ENCODE data around the gene NFKBIB. TPM values are rescaled to one million over a fixed set of nuclear protein-coding genes. Genes with fewer than 3 reads are reported as not detected.

NFKBIB gene
- total RNA-seq, 4 donors from 2014 or later: 6.2 to 53.9 (median 29.4) TPM

- peak; percentile 76 for DNase-seq
- Histone ChIP-seq H3K36me3 (no peaks in the 10 kb centered on the region), H3K4me1 (peaks cover 4 to 10% (median 8%) of the 10 kb centered on the region in 4 donors), H3K27me3 (peaks cover 6% of the 10 kb centered on the region), H3K27ac (no peak overlapping the region), H3K9me3 (no peaks in the 10 kb centered on the region), H3K4me3 (peak overlapping the region in 2 of 4 donors; percentile 22 to 36)
- intact Hi-C loops (cut with DNase I; ENCODE audit: low total_unique reads): no loop called here
- no peak for TF ChIP-seq POLR2AphosphoS5 (IDR thresholded peaks at IDR 0.05)
- no peak for TF ChIP-seq EP300 (IDR thresholded peaks at IDR 0.05; ENCODE audit: low read depth)
- TF ChIP-seq POLR2A (IDR thresholded peaks at IDR 0.05): no peak
- TF ChIP-seq CTCF (IDR thresholded peaks at IDR 0.05): no peak
- WGBS, 2 donors (ENCODE audit: low coverage in 1 of 2): 19 to 39% methylated on average over 9 to 23 of the region's 72 CpGs
- in situ Hi-C loops (cut with MboI; ENCODE audit: low pct_ligation_motif_present in 1 of 4, low pct_unique_long_range_greater_than_20kb in 1 of 4, low sequenced_read_pairs in 3 of 4): loop anchor here in 3 of 4 donors (25.0 kb wide), 2 partner anchors 412 to 537 kb away; partner anchors contain the start of gene FAM98C (in 3 of the 3)
Measured at GRCh38 chr19:38949580-38950367, 50.0 kb downstream of the NFKBIB start.

GRCh38 chr19:38951187-38951586 is 51.4 kb downstream of the NFKBIB start:
- TF ChIP-seq CTCF (IDR thresholded peaks at IDR 0.05): no peak
- TF ChIP-seq EP300 (IDR thresholded peaks at IDR 0.05; ENCODE audit: low read depth): no peak
- no peak for TF ChIP-seq POLR2AphosphoS5 (IDR thresholded peaks at IDR 0.05)
- TF ChIP-seq POLR2A (IDR thresholded peaks at IDR 0.05): no peak
- peaks cover 4 to 10% (median 8%) of the 10 kb centered on the region in 4 donors for H3K4me1 ChIP-seq
- 64 to 70% methylated on average over 3 of the region's 3 CpGs for WGBS, 2 donors (ENCODE audit: low coverage in 1 of 2)
- DNase-seq: no peak
- intact Hi-C loops (cut with DNase I; ENCODE audit: low total_unique reads): no loop called here
- H3K4me3 ChIP-seq: no peak overlapping the region
- H3K36me3 ChIP-seq: no peaks in the 10 kb centered on the region
- no peak overlapping the region for H3K27ac ChIP-seq
- H3K27me3 ChIP-seq: peaks cover 6% of the 10 kb centered on the region
- in situ Hi-C loops (cut with MboI; ENCODE audit: low pct_ligation_motif_present in 1 of 4, low pct_unique_long_range_greater_than_20kb in 1 of 4, low sequenced_read_pairs in 3 of 4): loop anchor here in 1 of 4 donors (25.0 kb wide), 1 partner anchor 539 kb away; the partner anchor contains the start of gene FAM98C
- H3K9me3 ChIP-seq: no peaks in the 10 kb centered on the region

GRCh38 chr19:38952395-38953165 is 52.8 kb downstream of the NFKBIB start:
- WGBS, 2 donors (ENCODE audit: low coverage in 1 of 2): 42 to 55% methylated on average over 13 of the region's 13 CpGs
- in situ Hi-C loops (cut with MboI; ENCODE audit: low pct_ligation_motif_present in 1 of 4, low pct_unique_long_range_greater_than_20kb in 1 of 4, low sequenced_read_pairs in 3 of 4) (loop anchor here in 1 of 4 donors (25.0 kb wide), 1 partner anchor 540 kb away; the partner anchor contains the start of gene FAM98C), intact Hi-C loops (cut with DNase I; ENCODE audit: low total_unique reads) (no loop called here)
- peaks cover 4 to 10% (median 8%) of the 10 kb centered on the region in 4 donors for H3K4me1 ChIP-seq
- no peaks in the 10 kb centered on the region for H3K9me3 ChIP-seq
- no peaks in the 10 kb centered on the region for H3K36me3 ChIP-seq
- TF ChIP-seq CTCF (IDR thresholded peaks at IDR 0.05) (peak; percentile 20 to 59 (median 39)), POLR2AphosphoS5 (IDR thresholded peaks at IDR 0.05) (no peak)
- no peak overlapping the region for H3K27ac ChIP-seq
- H3K4me3 ChIP-seq: no peak overlapping the region
- H3K27me3 ChIP-seq: peaks cover 6% of the 10 kb centered on the region
- DNase-seq: peak; percentile 26

- Histone ChIP-seq H3K4me3 (no peak overlapping the region), H3K27ac (no peak overlapping the region), H3K4me1 (peaks cover 4 to 10% (median 8%) of the 10 kb centered on the region in 4 donors), H3K9me3 (no peaks in the 10 kb centered on the region), H3K27me3 (peaks cover 6% of the 10 kb centered on the region), H3K36me3 (no peaks in the 10 kb centered on the region)
- in situ Hi-C loops (cut with MboI; ENCODE audit: low pct_ligation_motif_present in 1 of 4, low pct_unique_long_range_greater_than_20kb in 1 of 4, low sequenced_read_pairs in 3 of 4) (loop anchor here in 1 of 4 donors (25.0 kb wide), 1 partner anchor 541 kb away; the partner anchor contains the start of gene FAM98C), intact Hi-C loops (cut with DNase I; ENCODE audit: low total_unique reads) (no loop called here)
- no peak for DNase-seq
- WGBS, 2 donors (ENCODE audit: low coverage in 1 of 2): 60 to 70% methylated on average over 1 to 4 of the region's 4 CpGs
- no peak for TF ChIP-seq EP300 (IDR thresholded peaks at IDR 0.05; ENCODE audit: low read depth)
- no peak for TF ChIP-seq CTCF (IDR thresholded peaks at IDR 0.05)
- no peak for TF ChIP-seq POLR2AphosphoS5 (IDR thresholded peaks at IDR 0.05)
- no peak for TF ChIP-seq POLR2A (IDR thresholded peaks at IDR 0.05)
Measured at GRCh38 chr19:38953677-38954076, 53.9 kb downstream of the NFKBIB start.
